ENCODE data around the gene RASSF8. TPM values are rescaled to one million over a fixed set of nuclear protein-coding genes. Genes with fewer than 3 reads are reported as not detected.

Gene RASSF8
- polyA plus RNA-seq, 3 donors = 0.08 to 0.39 TPM; not detected in 1

DNA sequence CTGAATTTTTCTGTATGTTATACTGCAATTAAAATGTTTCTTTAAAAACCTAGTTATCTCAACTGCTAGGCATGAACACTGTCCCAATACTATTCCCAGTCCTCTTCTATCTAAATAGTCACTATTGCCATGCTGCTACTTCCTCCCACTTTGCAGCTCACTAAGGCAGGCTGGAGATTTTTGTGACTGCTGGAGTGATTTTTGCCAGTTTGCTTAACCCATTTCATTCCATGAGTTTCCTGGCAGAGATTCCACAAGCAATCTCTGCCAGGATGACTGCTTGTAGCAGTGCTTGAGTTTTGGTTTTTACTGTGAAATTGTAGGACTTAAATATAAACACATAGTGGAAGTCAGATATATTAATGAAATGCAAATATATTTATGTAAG lies 85.5 kb downstream of the RASSF8 start:
- Mint-ChIP-seq H3K4me3 (no peak overlapping the region), H3K27me3 (ENCODE audit: low read depth in 3 of 3) (peaks cover 0 to 3% (median 0%) of the 10 kb centered on the region in 3 donors), H3K27ac (no peak overlapping the region), H3K9me3 (no peaks in the 10 kb centered on the region), H3K36me3 (no peaks in the 10 kb centered on the region), H3K4me1 (no peaks in the 10 kb centered on the region)
- H3K9me3 ChIP-seq (replicated peaks in 1 of 2; ENCODE audit: control insufficient read depth in 1 of 2, insufficient read depth in 1 of 2, low read length in 2 of 2) = no peaks in the 10 kb centered on the region
- H3K36me3 ChIP-seq (replicated peaks in 1 of 2; ENCODE audit: control insufficient read depth in 1 of 2, insufficient read depth in 2 of 2, low read length in 2 of 2) = no peaks in the 10 kb centered on the region
- no peak for TF ChIP-seq CTCF (IDR thresholded peaks at IDR 0.05)
- H3K9ac ChIP-seq (ENCODE audit: insufficient read depth, low read length, poor library complexity, severe bottlenecking) = no peak overlapping the region
- intact Hi-C loops (cut with micrococcal nuclease) = no loop called here
- no peak overlapping the region for H3K4me3 ChIP-seq (replicated peaks in 1 of 3; ENCODE audit: low read depth in 2 of 3, low read length in 3 of 3)
- DNase-seq = no peak
- H3K4me2 ChIP-seq (replicated peaks; ENCODE audit: extremely low read depth, low read length, poor library complexity, severe bottlenecking) = no peak overlapping the region
- H3K27me3 ChIP-seq (ENCODE audit: control insufficient read depth in 2 of 2, insufficient read depth in 2 of 2, low read length in 2 of 2) = no peaks in the 10 kb centered on the region
- H4K20me1 ChIP-seq (ENCODE audit: insufficient read depth, low read length) = no peaks in the 10 kb centered on the region
- H2AFZ ChIP-seq (ENCODE audit: insufficient read depth, low read depth, low read length, poor library complexity, severe bottlenecking) = no peak overlapping the region
- H3K27ac ChIP-seq (ENCODE audit: low read depth in 1 of 2, low read length in 2 of 2) = no peak overlapping the region
- H3K79me2 ChIP-seq (ENCODE audit: insufficient read depth, low read length) = no peaks in the 10 kb centered on the region
- H3K4me1 ChIP-seq (ENCODE audit: control insufficient read depth in 1 of 2, insufficient read depth in 2 of 2, low read length in 2 of 2) = no peaks in the 10 kb centered on the region

DNA sequence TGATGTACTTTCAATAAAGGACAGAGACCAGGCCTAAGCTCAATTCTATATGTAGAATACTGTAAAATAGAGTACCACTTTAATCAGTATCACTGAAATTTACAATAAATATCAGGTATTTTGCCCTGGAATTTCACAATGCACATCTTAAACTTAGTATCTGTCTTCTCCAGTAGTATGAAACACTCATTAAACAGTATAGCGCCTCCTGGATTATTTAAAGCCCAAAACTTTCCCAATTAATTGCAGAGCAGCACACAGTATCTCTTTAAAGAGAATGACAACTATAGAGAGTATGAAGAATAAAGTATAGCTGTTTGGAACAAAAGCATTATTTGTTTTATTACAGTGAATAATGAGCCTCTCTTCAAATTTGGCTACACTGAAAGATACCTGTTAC lies 86.1 kb downstream of the RASSF8 start:
- no peaks in the 10 kb centered on the region for H3K36me3 Mint-ChIP-seq
- no peak for TF ChIP-seq CTCF (IDR thresholded peaks at IDR 0.05)

More for the DNA sequence above, 86.1 kb downstream of the RASSF8 start:
- Mint-ChIP-seq H3K27ac (no peak overlapping the region), H3K4me1 (no peaks in the 10 kb centered on the region), H3K4me3 (no peak overlapping the region), H3K27me3 (ENCODE audit: low read depth in 3 of 3) (peaks cover 0 to 3% (median 0%) of the 10 kb centered on the region in 3 donors), H3K9me3 (no peaks in the 10 kb centered on the region)
- H3K4me1 ChIP-seq (ENCODE audit: control insufficient read depth in 1 of 2, insufficient read depth in 2 of 2, low read length in 2 of 2) = no peaks in the 10 kb centered on the region
- H2AFZ ChIP-seq (ENCODE audit: insufficient read depth, low read depth, low read length, poor library complexity, severe bottlenecking) = no peak overlapping the region
- no peaks in the 10 kb centered on the region for H3K27me3 ChIP-seq (ENCODE audit: control insufficient read depth in 2 of 2, insufficient read depth in 2 of 2, low read length in 2 of 2)
- no peak overlapping the region for H3K27ac ChIP-seq (ENCODE audit: low read depth in 1 of 2, low read length in 2 of 2)
- no peak for DNase-seq
- H3K4me3 ChIP-seq (replicated peaks in 1 of 3; ENCODE audit: low read depth in 2 of 3, low read length in 3 of 3) = no peak overlapping the region
- H3K9me3 ChIP-seq (replicated peaks in 1 of 2; ENCODE audit: control insufficient read depth in 1 of 2, insufficient read depth in 1 of 2, low read length in 2 of 2) = no peaks in the 10 kb centered on the region
- H3K4me2 ChIP-seq (replicated peaks; ENCODE audit: extremely low read depth, low read length, poor library complexity, severe bottlenecking) = no peak overlapping the region
- H3K36me3 ChIP-seq (replicated peaks in 1 of 2; ENCODE audit: control insufficient read depth in 1 of 2, insufficient read depth in 2 of 2, low read length in 2 of 2) = no peaks in the 10 kb centered on the region
- no CpG with 5 or more reads among the region's 1 CpG for WGBS (ENCODE audit: insufficient coverage)
- H4K20me1 ChIP-seq (ENCODE audit: insufficient read depth, low read length) = no peaks in the 10 kb centered on the region
- no peaks in the 10 kb centered on the region for H3K79me2 ChIP-seq (ENCODE audit: insufficient read depth, low read length)
- H3K9ac ChIP-seq (ENCODE audit: insufficient read depth, low read length, poor library complexity, severe bottlenecking) = no peak overlapping the region
- intact Hi-C loops (cut with micrococcal nuclease) = no loop called here
